Mononuclear cell (primary cell): ENCODE measurements around the gene UST. TPM values are rescaled to one million over a fixed set of nuclear protein-coding genes. Genes with fewer than 3 reads are reported as not detected.

ENCODE experiments used
- H3K27me3 ChIP-seq: 2 replicates; pipeline ENCODE4 v1.6.0; 2011; ENCODE audit warnings: low read length, control low read depth; ENCODE audit not compliant: insufficient read depth
- H3K4me1 ChIP-seq: 2 replicates; pipeline ENCODE4 v1.5.1; 2011; ENCODE audit warnings: mild to moderate bottlenecking, low read length, control low read depth; ENCODE audit not compliant: insufficient read depth
- H3K4me3 ChIP-seq: 2 replicates; pipeline ENCODE4 v1.5.1; 2011; ENCODE audit warnings: mild to moderate bottlenecking, low read length, moderate library complexity
- H3K9me3 ChIP-seq: 2 replicates; pipeline ENCODE4 v1.5.1; 2011; ENCODE audit warnings: low read depth, mild to moderate bottlenecking, control low read depth, low read length
- total RNA-seq: library from RNA; depleted of rRNA; stranded (reverse); fragments of >200 nt; gene quantifications from one replicate; pipeline ENCODE4 v1.2.3, GENCODE V29; 2012

The UST gene
- total RNA-seq, 1 donor = 1.5 TPM

- Histone ChIP-seq H3K27me3 (no peaks in the 10 kb centered on the region), H3K9me3 (no peaks in the 10 kb centered on the region), H3K4me1 (no peaks in the 10 kb centered on the region), H3K4me3 (no peak overlapping the region)
These were observed 177.6 kb downstream of the UST start for GRCh38 chr6:148924226-148925012.

GRCh38 chr6:148925701-148926100, 178.9 kb downstream of the UST start:
- H3K9me3 ChIP-seq = no peaks in the 10 kb centered on the region
- H3K4me1 ChIP-seq = no peaks in the 10 kb centered on the region
- no peak overlapping the region for H3K4me3 ChIP-seq
- H3K27me3 ChIP-seq = no peaks in the 10 kb centered on the region

GRCh38 chr6:148926478-148926877, 179.6 kb downstream of the UST start:
- H3K27me3 ChIP-seq = no peaks in the 10 kb centered on the region
- no peak overlapping the region for H3K4me3 ChIP-seq
- no peaks in the 10 kb centered on the region for H3K4me1 ChIP-seq
- H3K9me3 ChIP-seq = no peaks in the 10 kb centered on the region

- no peaks in the 10 kb centered on the region for H3K27me3 ChIP-seq
- no peaks in the 10 kb centered on the region for H3K9me3 ChIP-seq
- no peak overlapping the region for H3K4me3 ChIP-seq
- H3K4me1 ChIP-seq = no peaks in the 10 kb centered on the region
These were observed 180.8 kb downstream of the UST start for GRCh38 chr6:148927586-148927985.

- H3K9me3 ChIP-seq = no peaks in the 10 kb centered on the region
- H3K4me3 ChIP-seq = no peak overlapping the region
- H3K4me1 ChIP-seq = no peaks in the 10 kb centered on the region
- no peaks in the 10 kb centered on the region for H3K27me3 ChIP-seq
These were observed 182.0 kb downstream of the UST start for GRCh38 chr6:148928811-148929210.

- H3K4me1 ChIP-seq = no peaks in the 10 kb centered on the region
- H3K9me3 ChIP-seq = no peaks in the 10 kb centered on the region
- no peaks in the 10 kb centered on the region for H3K27me3 ChIP-seq
- no peak overlapping the region for H3K4me3 ChIP-seq
These were observed 185.4 kb downstream of the UST start for GRCh38 chr6:148932208-148932607.

- no peak overlapping the region for H3K4me3 ChIP-seq
- no peaks in the 10 kb centered on the region for H3K27me3 ChIP-seq
- no peaks in the 10 kb centered on the region for H3K4me1 ChIP-seq
- no peaks in the 10 kb centered on the region for H3K9me3 ChIP-seq
These were observed 185.9 kb downstream of the UST start for GRCh38 chr6:148932731-148933130.

GRCh38 chr6:148934539-148934938, 187.7 kb downstream of the UST start:
- Histone ChIP-seq H3K9me3 (no peaks in the 10 kb centered on the region), H3K27me3 (no peaks in the 10 kb centered on the region), H3K4me1 (no peaks in the 10 kb centered on the region)

GRCh38 chr6:148934961-148935360, 188.1 kb downstream of the UST start:
- no peaks in the 10 kb centered on the region for H3K4me1 ChIP-seq
- H3K4me3 ChIP-seq = no peak overlapping the region
- no peaks in the 10 kb centered on the region for H3K27me3 ChIP-seq
- no peaks in the 10 kb centered on the region for H3K9me3 ChIP-seq

More at GRCh38 chr6:148934539-148934938, 187.7 kb downstream of the UST start:
- H3K4me3 ChIP-seq = no peak overlapping the region

- Histone ChIP-seq H3K4me1 (no peaks in the 10 kb centered on the region), H3K4me3 (no peak overlapping the region), H3K9me3 (no peaks in the 10 kb centered on the region), H3K27me3 (no peaks in the 10 kb centered on the region)
These were observed 189.0 kb downstream of the UST start for GRCh38 chr6:148935705-148936435.

- no peaks in the 10 kb centered on the region for H3K9me3 ChIP-seq
- H3K4me3 ChIP-seq = no peak overlapping the region
- no peaks in the 10 kb centered on the region for H3K27me3 ChIP-seq
- no peaks in the 10 kb centered on the region for H3K4me1 ChIP-seq
These were observed 196.6 kb downstream of the UST start for GRCh38 chr6:148943451-148943850.

GRCh38 chr6:148944608-148945007, 197.8 kb downstream of the UST start:
- Histone ChIP-seq H3K27me3 (no peaks in the 10 kb centered on the region), H3K4me1 (no peaks in the 10 kb centered on the region), H3K9me3 (no peaks in the 10 kb centered on the region), H3K4me3 (no peak overlapping the region)

- Histone ChIP-seq H3K4me1 (no peaks in the 10 kb centered on the region), H3K4me3 (no peak overlapping the region), H3K9me3 (no peaks in the 10 kb centered on the region), H3K27me3 (no peaks in the 10 kb centered on the region)
These were observed 198.6 kb downstream of the UST start for GRCh38 chr6:148945301-148946021.

- Histone ChIP-seq H3K27me3 (no peaks in the 10 kb centered on the region), H3K9me3 (no peaks in the 10 kb centered on the region), H3K4me3 (no peak overlapping the region), H3K4me1 (no peaks in the 10 kb centered on the region)
These were observed 201.0 kb downstream of the UST start for GRCh38 chr6:148947621-148948444.
